SHP77 (cell line): ENCODE measurements around the gene DNM1.
"Not testable (repeated sequence)": the region's sequence is repeated elsewhere in the genome, so short reads cannot be mapped to it uniquely, and the experiment has no call there.

Source experiments
- DNase-seq, 2 experiments: peaks; one replicate each; lab custom pipeline; 2025; lab: John Stamatoyannopoulos, UW

DNM1 gene

GRCh38 chr9:128178806-128179431 is 24.3 kb upstream of the DNM1 start:
- no peak for DNase-seq

GRCh38 chr9:128180001-128180400 is 23.2 kb upstream of the DNM1 start:
- DNase-seq, result no peak

GRCh38 chr9:128180447-128180846 is 22.7 kb upstream of the DNM1 start:
- no peak for DNase-seq

GRCh38 chr9:128181480-128181879 is 21.7 kb upstream of the DNM1 start:
- not testable (repeated sequence) for DNase-seq

GRCh38 chr9:128182893-128183588 is 20.1 kb upstream of the DNM1 start:
- no peak for DNase-seq

- no peak for DNase-seq
Observed at GRCh38 chr9:128185979-128186965, 16.9 kb upstream of the DNM1 start.

- no peak for DNase-seq
Observed at GRCh38 chr9:128187361-128187760, 15.8 kb upstream of the DNM1 start.

GRCh38 chr9:128188209-128188608 is 15.0 kb upstream of the DNM1 start:
- DNase-seq, result no peak

GRCh38 chr9:128190013-128190412 is 13.2 kb upstream of the DNM1 start:
- DNase-seq, result no peak

- no peak for DNase-seq
Observed at GRCh38 chr9:128190516-128191405, 12.4 kb upstream of the DNM1 start.

- DNase-seq, result peak; percentile 38 to 75
Observed at GRCh38 chr9:128191406-128192046, 11.7 kb upstream of the DNM1 start, which contains the start of gene CIZ1. Gene CIZ1 (minus strand): TSS chr9:128191572. CDS start chr9:128190857, 715 bp downstream.

GRCh38 chr9:128192601-128193371 is 10.4 kb upstream of the DNM1 start:
- DNase-seq, result peak; percentile 91 to 96

GRCh38 chr9:128193469-128194096 is 9.6 kb upstream of the DNM1 start:
- no peak for DNase-seq

GRCh38 chr9:128201441-128202369 is 1.5 kb upstream of the DNM1 start:
- DNase-seq, result no peak

GRCh38 chr9:128202648-128203023 is 543 bp upstream of the DNM1 start:
- DNase-seq, result no peak

- DNase-seq, result peak; percentile 46 to 52
Observed at GRCh38 chr9:128203707-128204551, 750 bp downstream of the DNM1 start.

- no peak for DNase-seq
Observed at GRCh38 chr9:128204858-128205257, 1.7 kb downstream of the DNM1 start.
